ENCODE data around the gene NKD1. TPM values are rescaled to one million over a fixed set of nuclear protein-coding genes. Genes with fewer than 3 reads are reported as not detected.

NKD1 gene
- total RNA-seq, 6 donors from 2014 or later, result 9.9 to 59.7 (median 21.4) TPM

DNA sequence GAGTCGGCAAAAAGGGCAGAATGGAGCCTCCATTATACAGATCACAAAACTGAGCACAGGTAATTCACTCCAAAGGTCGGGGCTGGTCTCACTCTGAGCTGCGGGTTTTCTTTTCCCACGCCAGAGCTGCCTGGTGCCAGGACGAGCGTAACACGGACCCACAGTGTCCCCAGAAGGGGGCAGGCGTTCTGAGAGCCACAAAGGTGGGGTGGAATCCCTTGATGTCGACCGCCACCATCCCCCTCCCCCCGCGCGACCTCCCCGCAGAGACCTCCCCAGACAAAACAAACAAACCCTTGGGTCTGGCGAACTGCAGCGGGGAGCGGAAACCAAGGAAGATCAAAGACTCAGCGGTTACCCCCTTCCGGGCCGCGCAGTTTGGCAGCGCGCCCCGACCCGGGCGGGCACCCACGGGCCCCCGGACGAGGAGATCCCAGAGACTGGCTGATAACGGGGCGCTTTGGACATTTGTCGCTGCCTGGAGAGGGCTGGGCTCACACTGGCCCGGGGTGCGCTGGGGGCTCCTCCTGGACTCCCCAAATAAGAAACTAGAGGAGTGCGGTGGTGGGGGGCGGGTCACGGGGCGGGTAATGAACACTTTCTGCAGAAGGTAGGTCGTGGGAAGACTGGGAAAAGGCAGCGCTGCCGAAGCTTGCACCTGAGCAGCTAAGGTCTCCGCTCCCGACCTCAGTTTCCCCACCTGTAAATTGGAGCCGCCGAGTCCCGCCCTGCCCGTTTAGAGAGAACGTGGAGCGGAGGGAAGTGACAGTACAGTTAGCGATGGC lies 664 bp upstream of the NKD1 start:
- Histone ChIP-seq H3K27me3 (peaks cover 0 to 18% (median 0%) of the 10 kb centered on the region in 4 donors), H3K4me3 (peak overlapping the region; percentile 52 to 94 (median 82)), H3K27ac (peak overlapping the region in 2 of 4 donors; percentile 9 to 27), H3K36me3 (no peaks in the 10 kb centered on the region), H3K9me3 (no peaks in the 10 kb centered on the region), H3K4me1 (peaks cover 8 to 21% (median 15%) of the 10 kb centered on the region in 4 donors)
- DNase-seq, result peak; percentile 43 to 91
- 2% methylated on average over 17 to 41 of the region's 50 CpGs for WGBS, 2 donors
- peak; percentile 26 to 49 for ATAC-seq (ENCODE audit: low FRiP score in 2 of 2)
- TF ChIP-seq POLR2A (IDR thresholded peaks at IDR 0.05), result no peak
- TF ChIP-seq, protein P1, sequence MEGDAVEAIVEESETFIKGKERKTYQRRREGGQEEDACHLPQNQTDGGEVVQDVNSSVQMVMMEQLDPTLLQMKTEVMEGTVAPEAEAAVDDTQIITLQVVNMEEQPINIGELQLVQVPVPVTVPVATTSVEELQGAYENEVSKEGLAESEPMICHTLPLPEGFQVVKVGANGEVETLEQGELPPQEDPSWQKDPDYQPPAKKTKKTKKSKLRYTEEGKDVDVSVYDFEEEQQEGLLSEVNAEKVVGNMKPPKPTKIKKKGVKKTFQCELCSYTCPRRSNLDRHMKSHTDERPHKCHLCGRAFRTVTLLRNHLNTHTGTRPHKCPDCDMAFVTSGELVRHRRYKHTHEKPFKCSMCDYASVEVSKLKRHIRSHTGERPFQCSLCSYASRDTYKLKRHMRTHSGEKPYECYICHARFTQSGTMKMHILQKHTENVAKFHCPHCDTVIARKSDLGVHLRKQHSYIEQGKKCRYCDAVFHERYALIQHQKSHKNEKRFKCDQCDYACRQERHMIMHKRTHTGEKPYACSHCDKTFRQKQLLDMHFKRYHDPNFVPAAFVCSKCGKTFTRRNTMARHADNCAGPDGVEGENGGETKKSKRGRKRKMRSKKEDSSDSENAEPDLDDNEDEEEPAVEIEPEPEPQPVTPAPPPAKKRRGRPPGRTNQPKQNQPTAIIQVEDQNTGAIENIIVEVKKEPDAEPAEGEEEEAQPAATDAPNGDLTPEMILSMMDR (IDR thresholded peaks at IDR 0.05), result peak in 1 of 6 experiments; percentile 17

DNA sequence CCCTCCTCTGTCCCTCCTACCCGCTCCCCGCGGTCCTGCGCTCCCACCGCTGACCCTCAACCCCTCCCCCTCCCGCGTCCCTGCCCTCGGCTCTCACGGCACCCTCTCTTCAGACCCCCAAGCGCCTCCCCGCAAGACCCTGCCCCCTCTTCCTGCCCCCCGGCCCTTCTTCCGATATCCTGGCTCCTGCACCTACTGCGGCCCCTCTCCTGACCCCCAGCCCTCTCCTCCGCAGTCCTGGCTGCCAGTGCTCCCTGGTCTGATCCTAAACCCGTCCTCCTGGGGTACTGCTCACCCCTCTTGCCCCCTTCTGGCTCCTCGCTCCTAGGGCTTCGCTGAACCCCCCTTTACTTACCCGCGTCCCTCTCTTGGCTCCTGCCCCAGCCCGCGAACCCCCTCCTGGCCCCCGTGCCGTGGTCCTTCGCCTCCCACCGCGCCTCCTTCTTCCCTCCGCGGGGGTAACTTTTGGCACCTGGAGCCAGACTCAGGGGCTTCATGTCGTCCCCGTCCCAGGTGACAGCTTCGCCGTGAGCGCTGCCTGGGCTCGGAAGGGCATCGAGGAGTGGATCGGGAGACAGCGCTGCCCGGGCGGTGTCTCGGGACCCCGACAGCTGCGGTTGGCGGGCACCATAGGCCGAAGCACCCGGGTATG lies 839 bp downstream of the NKD1 start:
- H3K27me3 ChIP-seq, result peaks cover 0 to 18% (median 0%) of the 10 kb centered on the region in 4 donors
- H3K27ac ChIP-seq, result peak overlapping the region; percentile 65 to 85 (median 80)

DNA sequence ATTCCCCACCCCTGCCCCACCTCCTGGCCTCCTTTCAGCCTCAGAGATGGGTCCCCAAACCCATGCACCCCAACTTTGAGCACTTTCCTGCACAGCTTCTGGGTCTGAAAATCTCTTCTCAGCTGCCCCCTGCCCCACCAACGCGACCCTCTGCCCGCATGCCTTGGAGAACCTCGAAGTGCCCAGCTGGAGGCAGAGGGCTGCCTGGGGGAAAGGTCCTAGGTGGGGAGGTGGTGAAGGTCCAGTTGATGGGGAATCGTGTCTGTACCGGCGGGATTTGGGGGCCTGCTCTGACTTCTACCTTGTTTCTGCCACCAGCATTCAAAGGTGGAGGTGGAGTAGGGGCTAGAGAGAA lies 1.3 kb downstream of the NKD1 start:
- no peak for ATAC-seq (ENCODE audit: low FRiP score in 2 of 2)
- H3K36me3 ChIP-seq, result no peaks in the 10 kb centered on the region
- H3K4me3 ChIP-seq, result peak overlapping the region; percentile 69 to 94 (median 82)
- H3K27ac ChIP-seq, result peak overlapping the region; percentile 65 to 85 (median 80)
- DNase-seq, result no peak
- H3K9me3 ChIP-seq, result no peaks in the 10 kb centered on the region
- TF ChIP-seq POLR2AphosphoS5 (IDR thresholded peaks at IDR 0.05) (no peak), POLR2A (IDR thresholded peaks at IDR 0.05) (no peak), EP300 (IDR thresholded peaks at IDR 0.05) (no peak)
- TF ChIP-seq, protein P1 (IDR thresholded peaks at IDR 0.05), result no peak
- peaks cover 8 to 21% (median 16%) of the 10 kb centered on the region in 4 donors for H3K4me1 ChIP-seq
- H3K27me3 ChIP-seq, result peaks cover 0 to 18% (median 0%) of the 10 kb centered on the region in 4 donors
- WGBS, 2 donors, result 58 to 81% methylated on average over 3 to 7 of the region's 7 CpGs

More for the DNA sequence above, 839 bp downstream of the NKD1 start:
- Histone ChIP-seq H3K9me3 (no peaks in the 10 kb centered on the region), H3K4me1 (peaks cover 8 to 21% (median 16%) of the 10 kb centered on the region in 4 donors), H3K4me3 (peak overlapping the region; percentile 69 to 94 (median 82)), H3K36me3 (no peaks in the 10 kb centered on the region)
- 22 to 27% methylated on average over 32 to 37 of the region's 46 CpGs for WGBS, 2 donors
- no peak for ATAC-seq (ENCODE audit: low FRiP score in 2 of 2)
- TF ChIP-seq, protein P1 (IDR thresholded peaks at IDR 0.05), result no peak
- TF ChIP-seq EP300 (IDR thresholded peaks at IDR 0.05) (no peak), POLR2AphosphoS5 (IDR thresholded peaks at IDR 0.05) (no peak), POLR2A (IDR thresholded peaks at IDR 0.05) (no peak)
- DNase-seq, result peak in 1 of 2 donors; percentile 72

DNA sequence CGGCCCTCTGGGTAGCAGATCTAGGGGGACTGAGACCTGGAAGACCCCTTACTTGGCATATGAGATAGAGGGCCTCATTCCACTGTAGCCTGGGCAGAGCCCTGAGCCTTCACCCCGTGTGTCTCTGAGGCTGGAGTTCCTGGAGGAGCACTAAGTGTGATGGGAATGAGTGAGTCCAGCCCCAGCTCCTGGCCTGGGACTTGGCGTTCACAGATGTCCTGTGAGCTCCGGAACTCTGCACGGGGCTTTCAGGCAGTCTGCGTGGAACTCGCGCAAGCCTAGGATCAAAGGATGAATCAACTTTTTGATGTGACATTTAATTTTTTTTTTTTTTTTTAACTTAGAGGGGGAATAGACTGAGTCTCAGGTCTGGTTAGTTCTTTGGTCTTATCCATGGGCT lies 1.8 kb downstream of the NKD1 start:
- Histone ChIP-seq H3K4me3 (peak overlapping the region; percentile 69 to 94 (median 82)), H3K27me3 (peaks cover 0 to 18% (median 0%) of the 10 kb centered on the region in 4 donors), H3K9me3 (no peaks in the 10 kb centered on the region), H3K36me3 (no peaks in the 10 kb centered on the region), H3K4me1 (peaks cover 9 to 21% (median 16%) of the 10 kb centered on the region in 4 donors), H3K27ac (peak overlapping the region; percentile 65 to 85 (median 80))
- 74 to 79% methylated on average over 8 of the region's 8 CpGs for whole genome bisulfite sequencing, 2 donors
- TF ChIP-seq EP300 (IDR thresholded peaks at IDR 0.05), result no peak
- TF ChIP-seq POLR2AphosphoS5 (IDR thresholded peaks at IDR 0.05), result no peak
- TF ChIP-seq POLR2A (IDR thresholded peaks at IDR 0.05), result no peak
- TF ChIP-seq, protein P1 (IDR thresholded peaks at IDR 0.05), result no peak
- no peak for ATAC-seq (ENCODE audit: low FRiP score in 2 of 2)
- DNase-seq, result no peak
